Upper lobe of left lung (tissue), 4 donors: ENCODE data around the gene XIRP2.

Source experiments
- EP300 ChIP-seq, 4 donors: sonication (generic); formaldehyde crosslinking; IDR thresholded peaks; one replicate each; pipeline ENCODE4 v1.5.1; 2017; ENCODE audit warnings: antibody characterized with exemption in 4 of 4, control low read depth in 2 of 4
- POLR2A ChIP-seq, 4 donors: fragments of 450-650 bp; IDR thresholded peaks; one replicate each; pipeline ENCODE4 v1.5.1; 2016 to 2017; ENCODE audit warnings: antibody characterized with exemption in 4 of 4, mild to moderate bottlenecking in 2 of 4
- TF ChIP-seq, protein P1 (sequence below), 6 experiments: fragments of 450-650 bp in 4 of 6; fragments of 200-600 bp in 2 of 6; sonication (generic) in 2 of 6; IDR thresholded peaks; one replicate each; pipeline ENCODE4 v1.5.1; 2016 to 2019; ENCODE audit warnings: antibody characterized with exemption in 6 of 6

DNA sequence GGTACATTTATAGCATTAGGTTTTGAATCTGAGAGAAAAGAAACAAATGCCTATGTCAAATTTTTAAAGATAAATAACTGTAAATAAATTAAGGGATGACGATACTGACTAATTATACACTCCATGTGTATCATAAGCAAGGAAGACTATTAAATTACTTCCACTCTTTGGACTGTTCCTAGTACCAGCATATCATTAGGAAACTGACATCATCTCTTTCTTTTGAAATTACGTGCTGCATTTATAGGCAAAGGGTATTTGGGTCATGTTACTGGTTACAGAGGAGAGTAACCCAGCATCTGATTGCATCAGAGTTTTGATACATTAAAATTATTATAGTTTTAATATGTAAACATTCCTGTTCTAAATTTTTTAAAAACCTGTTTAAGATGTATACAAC, 309.7 kb downstream of the XIRP2 start:
- no peak for TF ChIP-seq POLR2A (IDR thresholded peaks at IDR 0.05)
- TF ChIP-seq, protein P1, sequence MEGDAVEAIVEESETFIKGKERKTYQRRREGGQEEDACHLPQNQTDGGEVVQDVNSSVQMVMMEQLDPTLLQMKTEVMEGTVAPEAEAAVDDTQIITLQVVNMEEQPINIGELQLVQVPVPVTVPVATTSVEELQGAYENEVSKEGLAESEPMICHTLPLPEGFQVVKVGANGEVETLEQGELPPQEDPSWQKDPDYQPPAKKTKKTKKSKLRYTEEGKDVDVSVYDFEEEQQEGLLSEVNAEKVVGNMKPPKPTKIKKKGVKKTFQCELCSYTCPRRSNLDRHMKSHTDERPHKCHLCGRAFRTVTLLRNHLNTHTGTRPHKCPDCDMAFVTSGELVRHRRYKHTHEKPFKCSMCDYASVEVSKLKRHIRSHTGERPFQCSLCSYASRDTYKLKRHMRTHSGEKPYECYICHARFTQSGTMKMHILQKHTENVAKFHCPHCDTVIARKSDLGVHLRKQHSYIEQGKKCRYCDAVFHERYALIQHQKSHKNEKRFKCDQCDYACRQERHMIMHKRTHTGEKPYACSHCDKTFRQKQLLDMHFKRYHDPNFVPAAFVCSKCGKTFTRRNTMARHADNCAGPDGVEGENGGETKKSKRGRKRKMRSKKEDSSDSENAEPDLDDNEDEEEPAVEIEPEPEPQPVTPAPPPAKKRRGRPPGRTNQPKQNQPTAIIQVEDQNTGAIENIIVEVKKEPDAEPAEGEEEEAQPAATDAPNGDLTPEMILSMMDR (IDR thresholded peaks at IDR 0.05): no peak
- no peak for TF ChIP-seq EP300 (IDR thresholded peaks at IDR 0.05)
